IPS-20b (cell line): ENCODE data around the gene FCRL3.
"Not testable (repeated sequence)": the region's sequence is repeated elsewhere in the genome, so short reads cannot be mapped to it uniquely, and the experiment has no call there.

Experiments
- H3K27ac ChIP-seq: one replicate; pipeline ENCODE4 v1.5.1; 2013; ENCODE audit warnings: low read length
- H3K27me3 ChIP-seq: 2 replicates; pipeline ENCODE4 v1.6.1; 2013; ENCODE audit warnings: mild to moderate bottlenecking, low read length, inconsistent platforms; ENCODE audit not compliant: insufficient read depth
- H3K36me3 ChIP-seq: 2 replicates; pipeline ENCODE4 v1.6.1; 2013; ENCODE audit warnings: low read depth, mild to moderate bottlenecking, inconsistent platforms, low read length, moderate library complexity; ENCODE audit not compliant: insufficient read depth
- H3K4me1 ChIP-seq: 2 replicates; pipeline ENCODE4 v1.6.1; 2013; ENCODE audit warnings: mild to moderate bottlenecking, control low read depth, inconsistent platforms, low read length, moderate library complexity; ENCODE audit not compliant: insufficient read depth
- H3K4me3 ChIP-seq: 2 replicates; pipeline ENCODE4 v1.5.1; 2013; ENCODE audit warnings: mild to moderate bottlenecking, low read length, inconsistent platforms
- H3K9ac ChIP-seq: 2 replicates; pipeline ENCODE4 v1.6.1; 2013; ENCODE audit warnings: low read depth, mild to moderate bottlenecking, inconsistent platforms, low read length, moderate library complexity
- H3K9me3 ChIP-seq: 2 replicates; pipeline ENCODE4 v1.6.1; 2013; ENCODE audit warnings: mild to moderate bottlenecking, low read depth, low read length, inconsistent platforms; ENCODE audit not compliant: insufficient read depth

Gene FCRL3, protein sequence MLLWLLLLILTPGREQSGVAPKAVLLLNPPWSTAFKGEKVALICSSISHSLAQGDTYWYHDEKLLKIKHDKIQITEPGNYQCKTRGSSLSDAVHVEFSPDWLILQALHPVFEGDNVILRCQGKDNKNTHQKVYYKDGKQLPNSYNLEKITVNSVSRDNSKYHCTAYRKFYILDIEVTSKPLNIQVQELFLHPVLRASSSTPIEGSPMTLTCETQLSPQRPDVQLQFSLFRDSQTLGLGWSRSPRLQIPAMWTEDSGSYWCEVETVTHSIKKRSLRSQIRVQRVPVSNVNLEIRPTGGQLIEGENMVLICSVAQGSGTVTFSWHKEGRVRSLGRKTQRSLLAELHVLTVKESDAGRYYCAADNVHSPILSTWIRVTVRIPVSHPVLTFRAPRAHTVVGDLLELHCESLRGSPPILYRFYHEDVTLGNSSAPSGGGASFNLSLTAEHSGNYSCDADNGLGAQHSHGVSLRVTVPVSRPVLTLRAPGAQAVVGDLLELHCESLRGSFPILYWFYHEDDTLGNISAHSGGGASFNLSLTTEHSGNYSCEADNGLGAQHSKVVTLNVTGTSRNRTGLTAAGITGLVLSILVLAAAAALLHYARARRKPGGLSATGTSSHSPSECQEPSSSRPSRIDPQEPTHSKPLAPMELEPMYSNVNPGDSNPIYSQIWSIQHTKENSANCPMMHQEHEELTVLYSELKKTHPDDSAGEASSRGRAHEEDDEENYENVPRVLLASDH

DNA sequence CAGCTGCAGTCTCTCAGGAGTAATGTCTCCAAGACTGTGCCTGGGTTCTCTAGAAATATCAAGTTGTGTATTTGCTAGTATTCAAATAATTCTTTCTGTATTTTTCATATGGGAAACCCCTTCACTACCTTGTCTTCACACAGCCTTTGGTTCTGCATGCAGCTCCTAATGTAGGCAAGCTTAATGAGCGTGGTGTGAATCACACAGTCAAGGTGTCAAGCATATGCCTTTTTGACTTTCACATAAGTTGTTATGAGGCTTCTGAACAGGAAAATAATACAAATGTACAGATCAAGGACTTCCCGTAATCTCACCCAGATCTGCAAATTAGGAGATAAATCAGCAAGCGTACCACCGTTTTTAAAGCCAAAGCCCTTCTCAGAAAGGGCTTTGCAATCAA, at the start of gene FCRL3:
Gene FCRL3 (minus strand): TSS at position 38 of the 400 bp plus-strand sequence. CDS start 280 bp downstream, outside the sequence.
- Histone ChIP-seq H3K9ac (no peak within 1 kb of the TSS), H3K27me3 (no peaks in the 10 kb centered on the region), H3K4me3 (no peak within 1 kb of the TSS), H3K36me3 (no peaks in the 10 kb centered on the region), H3K27ac (no peak within 1 kb of the TSS), H3K4me1 (no peaks in the 10 kb centered on the region), H3K9me3 (no peaks in the 10 kb centered on the region)

DNA sequence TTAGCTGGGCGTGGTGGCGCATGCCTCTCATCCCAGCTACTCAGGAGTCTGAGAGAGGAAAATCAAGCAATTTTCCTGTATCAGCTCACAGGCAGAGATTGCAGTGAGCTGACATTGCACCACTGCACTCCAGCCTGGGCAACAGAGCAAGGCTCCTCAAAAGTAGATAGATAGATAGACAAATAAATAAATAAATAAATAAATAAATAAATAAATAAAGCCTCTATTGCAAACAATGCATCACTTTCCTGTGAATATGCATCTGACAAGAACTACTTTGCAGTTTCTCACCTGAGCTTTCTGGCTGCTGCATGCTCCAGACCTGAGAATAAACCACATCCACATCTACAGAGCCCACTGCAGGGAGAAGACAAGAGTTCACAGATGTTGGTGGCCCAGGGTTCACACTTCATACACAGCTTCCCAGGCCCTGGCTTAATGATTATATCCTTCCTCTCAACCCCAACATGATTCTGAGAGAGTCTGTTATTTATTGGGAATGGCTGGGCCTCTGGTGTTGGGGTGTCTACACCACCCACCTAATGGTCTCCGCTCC, 47.8 kb upstream of the FCRL3 start:
- H3K36me3 ChIP-seq: no peaks in the 10 kb centered on the region
- no peak overlapping the region for H3K27ac ChIP-seq
- no peaks in the 10 kb centered on the region for H3K9me3 ChIP-seq
- H3K9ac ChIP-seq: no peak overlapping the region
- peaks cover 8% of the 10 kb centered on the region; the same call in 1 of the 2 replicates for H3K4me1 ChIP-seq
- no peak overlapping the region for H3K4me3 ChIP-seq
- H3K27me3 ChIP-seq: no peaks in the 10 kb centered on the region

DNA sequence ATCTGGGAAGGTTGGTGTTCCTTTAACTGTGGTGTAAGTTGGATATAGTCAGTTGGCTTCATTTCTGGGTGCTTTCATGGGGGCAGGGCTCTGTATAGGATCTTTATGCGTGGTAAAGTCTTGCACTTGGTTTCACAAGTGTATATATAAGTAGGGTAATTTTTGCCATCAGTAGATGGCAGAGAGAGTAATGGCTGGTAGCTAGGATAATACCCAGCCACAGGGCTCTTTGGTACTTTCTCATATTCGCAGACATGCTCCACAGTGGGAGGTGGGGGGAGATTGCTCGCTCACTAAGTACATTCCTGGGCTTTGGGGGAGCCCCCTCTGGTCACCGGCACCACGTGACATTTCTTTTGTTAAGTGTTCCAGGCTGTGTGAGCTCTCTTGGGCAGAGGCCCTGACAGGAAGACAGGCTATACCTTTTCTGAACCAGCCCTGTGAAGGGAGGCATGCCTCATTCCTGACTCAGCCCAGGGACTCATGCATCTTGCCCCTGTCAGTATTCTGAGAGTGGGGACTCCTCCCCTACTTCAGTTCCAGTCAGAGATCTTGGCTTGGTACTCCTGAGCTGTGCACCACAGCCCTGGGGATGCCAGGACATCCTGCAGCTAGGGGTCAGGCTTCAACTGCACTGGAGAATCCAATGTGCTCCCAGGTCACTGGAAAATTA, 38.8 kb upstream of the FCRL3 start:
- no peaks in the 10 kb centered on the region for H3K36me3 ChIP-seq
- no peaks in the 10 kb centered on the region for H3K4me1 ChIP-seq
- H3K27me3 ChIP-seq: no peaks in the 10 kb centered on the region
- no peak overlapping the region for H3K9ac ChIP-seq
- no peak overlapping the region for H3K27ac ChIP-seq
- no peak overlapping the region for H3K4me3 ChIP-seq
- H3K9me3 ChIP-seq: no peaks in the 10 kb centered on the region

DNA sequence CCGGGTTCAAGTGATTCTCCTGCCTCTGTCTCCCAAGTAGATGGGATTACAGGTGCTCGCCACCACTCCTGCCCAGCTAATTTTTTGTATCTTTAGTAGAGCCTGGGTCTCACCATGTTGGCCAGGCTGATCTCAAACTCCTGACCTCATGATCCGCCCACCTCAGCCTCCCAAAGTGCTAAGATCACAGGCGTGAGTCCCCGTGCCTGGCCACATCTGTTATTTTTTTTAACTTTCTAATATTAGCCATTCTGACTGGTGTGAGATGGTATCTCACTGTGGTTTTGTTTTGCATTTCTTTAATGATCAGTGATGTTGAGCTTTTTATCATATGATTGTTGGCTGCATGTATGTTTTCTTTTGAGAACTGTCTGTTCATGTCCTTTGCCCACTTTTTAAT, 35.4 kb upstream of the FCRL3 start:
- not testable (repeated sequence) for H3K36me3 ChIP-seq, H3K4me1 ChIP-seq, H3K4me3 ChIP-seq, H3K9ac ChIP-seq, H3K27ac ChIP-seq, H3K27me3 ChIP-seq, H3K9me3 ChIP-seq

DNA sequence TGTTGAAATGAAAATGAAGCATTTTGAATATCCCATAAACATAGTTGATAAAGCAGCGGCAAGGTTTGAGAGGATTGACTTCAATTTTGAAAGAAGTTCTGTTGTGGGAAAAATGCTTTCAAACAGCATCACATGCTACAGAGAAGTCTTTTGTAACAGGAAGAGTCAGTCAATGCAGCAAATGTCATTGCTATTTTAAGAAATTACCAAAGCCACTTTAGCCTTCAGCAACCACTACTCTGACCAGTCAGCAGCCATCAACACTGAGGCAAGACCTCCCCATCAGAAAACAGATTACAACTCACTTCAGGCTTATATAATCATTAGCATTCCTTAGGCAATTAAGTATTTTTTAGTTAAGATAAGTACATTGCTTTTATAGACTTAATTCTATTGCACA, 33.8 kb upstream of the FCRL3 start:
- no peak overlapping the region for H3K9ac ChIP-seq
- no peaks in the 10 kb centered on the region for H3K4me1 ChIP-seq
- no peaks in the 10 kb centered on the region for H3K27me3 ChIP-seq
- no peak overlapping the region for H3K4me3 ChIP-seq
- H3K9me3 ChIP-seq: no peaks in the 10 kb centered on the region
- no peak overlapping the region for H3K27ac ChIP-seq
- no peaks in the 10 kb centered on the region for H3K36me3 ChIP-seq

DNA sequence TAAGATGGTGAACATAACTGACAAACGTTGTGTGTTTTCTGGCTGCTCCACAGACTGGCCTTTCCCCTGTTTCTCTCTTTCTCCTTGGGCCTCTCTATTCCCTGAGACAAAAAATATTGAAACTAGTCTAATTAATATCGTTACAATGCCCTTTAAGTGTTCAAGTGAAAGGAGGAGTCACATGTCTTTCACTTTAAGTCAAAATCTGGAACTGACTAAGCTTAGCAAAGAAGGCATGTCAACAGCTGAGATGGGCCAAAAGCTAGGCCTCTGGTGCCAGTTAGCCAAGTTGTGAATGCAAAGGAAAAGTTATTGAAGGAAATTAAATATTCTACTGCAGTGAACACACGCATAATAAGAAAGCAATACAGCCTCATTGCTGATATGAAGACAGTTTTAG, 32.2 kb upstream of the FCRL3 start:
- H3K27ac ChIP-seq: no peak overlapping the region
- H3K9ac ChIP-seq: no peak overlapping the region
- no peaks in the 10 kb centered on the region for H3K4me1 ChIP-seq
- no peaks in the 10 kb centered on the region for H3K27me3 ChIP-seq
- no peaks in the 10 kb centered on the region for H3K36me3 ChIP-seq
- H3K9me3 ChIP-seq: no peaks in the 10 kb centered on the region
- no peak overlapping the region for H3K4me3 ChIP-seq

DNA sequence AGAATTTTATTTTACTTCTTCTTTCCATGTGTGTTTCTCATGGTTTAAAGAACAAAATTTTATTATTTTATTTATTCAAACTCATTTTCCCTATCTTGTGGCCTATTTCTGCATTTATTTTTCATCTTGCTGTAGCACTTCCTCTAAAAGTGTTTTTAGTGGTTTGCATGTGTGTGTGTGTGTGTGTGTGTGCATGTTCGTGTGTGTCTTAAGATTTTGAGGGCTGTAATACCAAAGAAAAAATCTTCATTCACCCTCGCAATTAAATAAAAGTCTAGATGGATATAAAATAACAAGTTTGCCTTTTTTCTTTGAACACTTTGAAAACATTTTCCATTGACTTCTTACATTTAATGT, 24.6 kb upstream of the FCRL3 start:
- Histone ChIP-seq H3K36me3 (no peaks in the 10 kb centered on the region), H3K4me1 (no peaks in the 10 kb centered on the region), H3K27me3 (no peaks in the 10 kb centered on the region), H3K27ac (no peak overlapping the region), H3K9ac (no peak overlapping the region), H3K4me3 (no peak overlapping the region), H3K9me3 (peaks cover 28% of the 10 kb centered on the region)

DNA sequence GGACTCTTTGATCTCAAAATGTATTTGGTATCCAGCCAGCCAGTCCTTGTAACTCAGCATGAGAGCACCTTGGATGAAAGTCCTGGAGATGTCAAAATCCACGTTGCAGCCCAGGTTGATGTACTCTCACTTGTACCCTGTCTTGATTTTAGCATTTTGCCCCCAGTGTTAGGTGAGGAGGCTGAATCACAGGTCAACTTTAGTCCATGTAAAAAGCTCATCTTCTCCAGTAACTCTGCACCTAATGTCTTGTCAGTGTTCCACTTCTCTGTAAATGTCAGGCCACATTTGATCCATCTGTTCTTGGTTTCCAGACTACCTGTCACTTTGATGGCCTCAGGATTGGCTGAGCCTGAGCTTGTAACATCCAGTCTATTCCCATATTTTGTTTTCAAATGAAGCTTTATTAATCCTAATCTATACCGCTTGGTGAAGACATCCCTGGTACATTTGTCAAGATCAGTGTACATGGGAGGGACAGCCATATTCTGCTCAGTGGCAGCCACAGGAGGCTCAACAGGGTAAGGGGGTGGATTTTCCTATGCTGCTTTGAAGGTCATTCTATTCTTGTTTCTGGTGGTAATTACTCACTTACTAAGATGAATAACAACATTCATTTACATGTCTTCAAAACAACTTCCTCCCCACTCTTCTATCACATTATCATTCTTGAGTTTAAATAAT, 24.1 kb upstream of the FCRL3 start:
- Histone ChIP-seq H3K36me3 (no peaks in the 10 kb centered on the region), H3K27me3 (no peaks in the 10 kb centered on the region), H3K9ac (no peak overlapping the region), H3K27ac (no peak overlapping the region), H3K9me3 (peaks cover 28% of the 10 kb centered on the region), H3K4me1 (no peaks in the 10 kb centered on the region), H3K4me3 (no peak overlapping the region)

DNA sequence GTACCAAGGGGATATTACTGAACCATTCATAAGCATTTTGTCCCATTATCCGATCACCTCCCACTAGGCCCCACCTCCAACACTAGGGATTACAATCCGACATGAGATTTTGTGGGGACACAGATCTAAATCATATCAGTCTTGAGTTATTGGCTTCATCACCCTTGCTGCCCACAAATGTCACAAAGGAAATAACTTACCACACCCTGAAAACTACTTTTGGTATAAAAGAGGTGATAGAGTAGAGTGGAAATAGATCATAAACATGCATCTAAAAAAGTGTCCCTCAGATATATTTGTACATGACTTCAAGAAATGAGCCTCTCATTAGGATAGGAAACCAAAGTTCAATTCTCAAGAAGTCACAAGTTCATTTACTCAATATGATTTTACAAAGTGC, 22.6 kb upstream of the FCRL3 start:
- H3K9me3 ChIP-seq: peaks cover 28% of the 10 kb centered on the region
- no peak overlapping the region for H3K27ac ChIP-seq
- no peaks in the 10 kb centered on the region for H3K4me1 ChIP-seq
- no peak overlapping the region for H3K9ac ChIP-seq
- H3K4me3 ChIP-seq: no peak overlapping the region
- H3K36me3 ChIP-seq: no peaks in the 10 kb centered on the region
- no peaks in the 10 kb centered on the region for H3K27me3 ChIP-seq

DNA sequence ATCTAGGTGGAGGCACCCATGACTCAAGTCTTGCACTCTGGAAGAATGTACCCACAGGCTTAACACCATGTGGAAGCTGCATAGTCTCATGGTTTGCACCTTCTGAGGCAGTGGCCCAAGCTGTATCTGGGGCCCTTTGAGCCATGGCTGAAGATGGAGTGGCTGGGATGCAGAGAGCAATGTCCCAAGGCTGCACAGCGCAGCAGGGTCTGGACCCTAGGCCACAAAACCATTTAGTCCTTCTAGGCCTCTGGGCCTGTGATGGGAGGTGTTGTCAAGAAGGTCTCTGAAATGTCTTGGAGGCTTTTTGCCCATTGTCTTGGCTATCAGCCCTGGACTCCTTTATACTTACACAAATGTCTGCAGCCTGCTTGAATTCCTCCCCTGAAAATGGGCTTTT, 21.4 kb upstream of the FCRL3 start:
- Histone ChIP-seq H3K27me3 (no peaks in the 10 kb centered on the region), H3K9ac (no peak overlapping the region), H3K4me3 (no peak overlapping the region), H3K36me3 (no peaks in the 10 kb centered on the region), H3K9me3 (peaks cover 28% of the 10 kb centered on the region), H3K4me1 (no peaks in the 10 kb centered on the region), H3K27ac (no peak overlapping the region)

DNA sequence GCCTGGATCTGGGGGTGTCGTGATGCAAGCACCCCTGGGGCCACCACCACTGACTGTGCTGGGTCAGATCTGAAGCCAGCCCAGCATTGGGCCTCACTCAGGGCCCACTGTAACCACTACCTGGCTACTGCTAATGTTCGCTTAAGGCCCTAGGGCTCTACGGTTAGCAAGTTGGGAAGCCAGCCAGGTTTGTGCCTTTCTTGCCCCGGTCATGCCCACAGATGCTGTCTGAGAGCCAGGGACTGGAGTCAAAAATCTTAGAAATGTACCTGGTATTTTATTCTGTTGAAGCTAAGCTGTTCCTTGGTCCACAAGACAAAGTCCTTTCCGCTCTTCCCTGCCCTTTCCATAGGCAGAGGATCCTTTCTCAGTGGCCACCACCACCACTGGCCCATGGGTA, 15.2 kb upstream of the FCRL3 start:
- Histone ChIP-seq H3K9me3 (peaks cover under 1% of the 10 kb centered on the region; the same call in 1 of the 2 replicates), H3K36me3 (no peaks in the 10 kb centered on the region), H3K4me3 (no peak overlapping the region), H3K27me3 (no peaks in the 10 kb centered on the region), H3K27ac (no peak overlapping the region), H3K9ac (no peak overlapping the region), H3K4me1 (no peaks in the 10 kb centered on the region)
